Mesendoderm (in vitro differentiated cells): Measurements from ENCODE around the gene BRICD5.

ENCODE experiments used
- DNase-seq: peaks from one replicate; pipeline ENCODE4 v3.0.0; 2013
- H2AK5ac ChIP-seq: 2 replicates; pipeline ENCODE4 v1.6.1; 2013; ENCODE audit warnings: low read length, inconsistent platforms
- H2BK120ac ChIP-seq: 2 replicates; pipeline ENCODE4 v1.6.1; 2013; ENCODE audit warnings: low read depth, mild to moderate bottlenecking, low read length, moderate library complexity, mixed read lengths
- H2BK15ac ChIP-seq: replicated peaks from 2 replicates; pipeline ENCODE4 v1.6.1; 2013; ENCODE audit warnings: low read depth, mild to moderate bottlenecking, moderate library complexity
- H2BK5ac ChIP-seq: 2 replicates; pipeline ENCODE4 v1.6.1; 2013; ENCODE audit warnings: low read length, inconsistent platforms
- H3K18ac ChIP-seq: 2 replicates; pipeline ENCODE4 v1.6.1; 2013; ENCODE audit warnings: mild to moderate bottlenecking, low read length, mixed read lengths
- H3K23ac ChIP-seq: one replicate; pipeline ENCODE4 v1.6.1; 2013; ENCODE audit warnings: low read length
- H3K27ac ChIP-seq: 2 replicates; pipeline ENCODE4 v1.5.1; 2013; ENCODE audit warnings: low read depth, mild to moderate bottlenecking, inconsistent platforms, low read length, moderate library complexity
- H3K27me3 ChIP-seq: 2 replicates; pipeline ENCODE4 v1.6.1; 2013; ENCODE audit warnings: low read length, control low read depth, mild to moderate bottlenecking, inconsistent platforms; ENCODE audit not compliant: insufficient read depth, poor library complexity
- H3K36me3 ChIP-seq: 2 replicates; pipeline ENCODE4 v1.6.1; 2013; ENCODE audit warnings: low read length, inconsistent platforms; ENCODE audit not compliant: control insufficient read depth, insufficient read depth
- H3K4ac ChIP-seq: one replicate; pipeline ENCODE4 v1.6.1; 2013; ENCODE audit warnings: low read depth, mild to moderate bottlenecking, low read length, moderate library complexity
- H3K4me1 ChIP-seq: 2 replicates; pipeline ENCODE4 v1.6.1; 2013; ENCODE audit warnings: low read depth, low read length, inconsistent platforms; ENCODE audit not compliant: control insufficient read depth
- H3K4me2 ChIP-seq: 2 replicates; pipeline ENCODE4 v1.6.1; 2013; ENCODE audit warnings: low read length
- H3K4me3 ChIP-seq: 2 replicates; pipeline ENCODE4 v1.5.1; 2013; ENCODE audit warnings: mild to moderate bottlenecking, low read length
- H3K56ac ChIP-seq: one replicate; pipeline ENCODE4 v1.6.1; 2013; ENCODE audit warnings: low read length
- H3K79me1 ChIP-seq: 2 replicates; pipeline ENCODE4 v1.6.1; 2013; ENCODE audit warnings: low read length, inconsistent platforms
- H3K79me2 ChIP-seq: 2 replicates; pipeline ENCODE4 v1.6.1; 2013; ENCODE audit warnings: mild to moderate bottlenecking, low read length; ENCODE audit not compliant: control insufficient read depth, insufficient read depth
- H3K9ac ChIP-seq: 2 replicates; pipeline ENCODE4 v1.6.1; 2013; ENCODE audit warnings: low read length, inconsistent platforms
- H4K5ac ChIP-seq: one replicate; pipeline ENCODE4 v1.6.1; 2013; ENCODE audit warnings: low read length
- H4K8ac ChIP-seq: one replicate; pipeline ENCODE4 v1.6.1; 2013; ENCODE audit warnings: low read depth, mild to moderate bottlenecking, control low read depth, low read length, moderate library complexity
- WGBS: extraction: QIAGEN DNeasy Blood & Tissue Kit; methylation state at CpG from one replicate; pipeline ENCODE4 v1.1.7; 2013; ENCODE audit warnings: low lambda C conversion rate, missing lambda C conversion rate; ENCODE audit not compliant: insufficient coverage; ENCODE audit errors: extremely low coverage; 5-methylcytosine and 5-hydroxymethylcytosine counted together

Gene BRICD5

DNA sequence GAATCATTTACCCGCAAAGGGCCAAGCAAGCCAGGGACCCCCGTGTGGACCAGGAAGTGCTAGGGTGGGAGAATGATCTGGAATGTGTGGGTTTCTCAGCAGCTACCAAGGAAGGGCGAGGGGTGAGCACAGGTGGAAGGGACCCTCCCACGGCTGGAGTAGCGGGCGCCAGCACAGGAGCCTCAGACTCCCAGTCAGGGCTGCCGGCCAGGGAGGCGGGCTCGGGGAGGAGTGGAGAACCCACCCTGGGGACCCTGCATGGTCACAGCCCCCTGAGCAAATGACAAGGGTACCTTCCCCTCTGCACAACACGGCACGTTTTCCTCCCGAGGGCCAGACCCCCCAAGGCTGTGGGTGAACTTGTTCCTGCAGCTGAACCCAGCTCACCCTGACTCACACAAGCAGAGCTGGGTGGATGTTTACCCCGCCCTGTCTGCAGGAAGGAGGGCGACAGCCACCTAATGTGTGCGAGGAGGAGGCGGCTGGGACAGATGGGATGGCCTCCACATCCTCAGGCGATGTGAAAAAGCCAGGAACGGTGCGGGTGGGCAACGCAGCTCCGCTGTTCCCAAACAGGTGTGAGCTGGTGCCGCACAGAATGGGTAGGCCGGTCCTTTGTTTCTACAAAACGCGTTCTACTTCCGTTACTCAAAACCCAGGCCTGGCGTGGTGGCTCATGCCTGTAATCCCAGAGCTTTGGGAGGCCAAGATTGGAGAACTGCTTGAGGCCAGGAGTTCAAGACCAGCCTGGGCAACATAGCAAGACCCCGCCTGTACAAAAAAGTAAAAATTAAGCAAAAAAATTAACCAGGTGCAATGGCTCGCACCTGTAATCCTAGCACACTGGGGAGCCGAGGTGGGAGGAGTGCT, 34.5 kb upstream of the BRICD5 start:
- H4K8ac ChIP-seq = no peak overlapping the region
- no peak overlapping the region for H3K56ac ChIP-seq
- H4K5ac ChIP-seq = no peak overlapping the region
- no peak overlapping the region for H3K4me2 ChIP-seq
- no peak overlapping the region for H2BK15ac ChIP-seq
- H3K18ac ChIP-seq = no peak overlapping the region
- no peak overlapping the region for H3K9ac ChIP-seq
- H3K4me3 ChIP-seq = no peak overlapping the region
- H3K79me1 ChIP-seq = peaks cover 4% of the 10 kb centered on the region
- no peak overlapping the region for H3K27ac ChIP-seq
- no peak overlapping the region for H2BK120ac ChIP-seq
- no peak overlapping the region for H3K4ac ChIP-seq
- no peaks in the 10 kb centered on the region for H3K4me1 ChIP-seq
- H2BK5ac ChIP-seq = no peak overlapping the region
- peaks cover 5% of the 10 kb centered on the region for H3K79me2 ChIP-seq
- WGBS = no CpG with 5 or more reads among the region's 30 CpGs
- no peak overlapping the region for H3K23ac ChIP-seq
- no peak overlapping the region for H2AK5ac ChIP-seq
- H3K36me3 ChIP-seq = peaks cover 6% of the 10 kb centered on the region
- DNase-seq = no peak
- no peaks in the 10 kb centered on the region for H3K27me3 ChIP-seq

- Histone ChIP-seq H3K27ac (no peak overlapping the region), H2AK5ac (no peak overlapping the region), H4K5ac (no peak overlapping the region), H3K23ac (no peak overlapping the region), H2BK120ac (no peak overlapping the region), H3K18ac (no peak overlapping the region), H4K8ac (no peak overlapping the region), H3K79me2 (peaks cover 4% of the 10 kb centered on the region), H3K4ac (no peak overlapping the region), H3K4me2 (no peak overlapping the region), H2BK15ac (no peak overlapping the region), H3K4me3 (no peak overlapping the region), H2BK5ac (no peak overlapping the region), H3K4me1 (no peaks in the 10 kb centered on the region), H3K27me3 (no peaks in the 10 kb centered on the region), H3K79me1 (peaks cover 4% of the 10 kb centered on the region), H3K36me3 (peaks cover 6% of the 10 kb centered on the region), H3K9ac (no peak overlapping the region), H3K56ac (no peak overlapping the region)
- no CpG with 5 or more reads among the region's 17 CpGs for WGBS
- DNase-seq = peak; percentile 40
These were observed 33.6 kb upstream of the BRICD5 start for GRCh38 chr16:2244301-2244700.

DNA sequence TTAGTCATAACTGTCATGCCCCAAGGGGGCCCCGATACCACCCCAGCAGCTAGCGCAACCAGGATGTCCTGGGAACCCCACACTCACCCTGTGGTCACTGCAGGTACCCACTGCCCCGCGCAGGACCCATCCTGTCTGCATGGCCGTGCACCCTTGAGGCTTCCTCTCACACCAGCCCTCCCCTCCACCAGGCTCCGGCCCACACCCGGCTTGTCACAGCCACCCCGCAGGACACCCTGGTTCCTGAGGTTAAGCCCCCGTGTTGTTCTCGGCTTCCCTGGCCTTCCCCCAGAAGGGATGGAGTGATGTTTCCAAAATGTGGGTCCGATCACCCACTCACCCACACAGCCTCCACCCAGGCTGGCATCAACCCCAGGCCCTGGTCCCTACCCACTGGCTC, 33.1 kb upstream of the BRICD5 start:
- no peak overlapping the region for H2BK5ac ChIP-seq
- no peaks in the 10 kb centered on the region for H3K4me1 ChIP-seq
- peaks cover 2% of the 10 kb centered on the region for H3K79me2 ChIP-seq

DNA sequence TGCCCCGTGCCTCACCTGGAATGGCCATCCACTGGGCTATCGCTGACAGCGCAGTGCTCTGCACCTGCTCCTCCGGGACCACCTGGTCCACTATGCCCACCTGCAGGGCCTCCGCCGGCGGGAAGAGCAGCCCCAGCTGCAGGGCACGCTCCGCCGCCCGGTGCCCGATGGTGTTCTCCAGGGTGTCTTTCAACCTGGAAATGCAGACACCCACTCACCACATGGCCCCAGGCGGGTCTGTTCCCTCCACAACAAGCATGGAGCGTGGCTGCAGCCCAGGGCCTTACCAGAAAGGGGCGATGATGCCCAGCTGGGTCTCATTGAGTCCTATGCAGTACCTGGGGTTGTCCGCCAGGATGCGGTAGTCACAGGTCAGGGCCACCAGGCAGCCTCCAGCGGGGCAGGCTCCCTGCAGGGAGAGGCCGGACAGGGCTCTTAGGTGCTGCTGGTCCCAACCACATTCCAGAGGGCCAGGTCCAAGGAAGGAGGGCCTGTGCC, 32.4 kb upstream of the BRICD5 start:
- Histone ChIP-seq H3K18ac (no peak overlapping the region), H2BK120ac (no peak overlapping the region), H3K79me2 (no peaks in the 10 kb centered on the region), H2AK5ac (no peak overlapping the region), H3K9ac (no peak overlapping the region), H2BK15ac (no peak overlapping the region), H3K4ac (no peak overlapping the region), H4K8ac (no peak overlapping the region), H3K56ac (no peak overlapping the region), H3K4me1 (no peaks in the 10 kb centered on the region), H3K4me3 (no peak overlapping the region), H4K5ac (no peak overlapping the region), H3K79me1 (peaks cover 2% of the 10 kb centered on the region), H3K36me3 (peaks cover 6% of the 10 kb centered on the region), H3K23ac (no peak overlapping the region), H3K27ac (no peak overlapping the region), H2BK5ac (no peak overlapping the region), H3K27me3 (no peaks in the 10 kb centered on the region), H3K4me2 (no peak overlapping the region)
- no CpG with 5 or more reads among the region's 19 CpGs for WGBS
- peak; percentile 55 for DNase-seq

More for the DNA sequence above, 33.1 kb upstream of the BRICD5 start:
- Histone ChIP-seq H3K4ac (no peak overlapping the region), H3K56ac (no peak overlapping the region), H3K27ac (no peak overlapping the region), H2BK15ac (no peak overlapping the region), H3K18ac (no peak overlapping the region), H3K4me2 (no peak overlapping the region), H3K79me1 (peaks cover 4% of the 10 kb centered on the region), H4K5ac (no peak overlapping the region), H2AK5ac (no peak overlapping the region), H2BK120ac (no peak overlapping the region), H4K8ac (no peak overlapping the region), H3K9ac (no peak overlapping the region), H3K27me3 (no peaks in the 10 kb centered on the region), H3K36me3 (peaks cover 6% of the 10 kb centered on the region), H3K23ac (no peak overlapping the region), H3K4me3 (no peak overlapping the region)
- no peak for DNase-seq
- WGBS = no CpG with 5 or more reads among the region's 11 CpGs

DNA sequence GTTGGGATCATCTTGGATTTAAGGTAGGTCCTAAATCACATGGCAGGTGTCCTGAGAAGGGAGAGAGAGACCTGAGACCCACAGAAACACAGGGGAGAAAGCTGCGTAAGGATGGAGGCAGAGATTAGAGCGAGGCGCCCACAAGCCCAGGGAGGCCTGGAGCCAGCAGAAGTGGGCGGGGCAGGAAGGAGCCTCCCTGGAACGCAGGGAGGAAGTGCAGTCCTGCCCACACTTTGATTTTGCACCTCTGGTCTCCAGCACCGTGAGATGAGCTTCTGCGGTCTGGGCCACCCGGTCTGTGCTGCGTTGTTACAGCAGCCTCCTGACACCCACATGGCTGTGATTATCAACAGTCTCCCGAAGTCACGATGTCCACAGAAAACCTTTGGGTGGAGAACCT, 31.9 kb upstream of the BRICD5 start:
- H3K4ac ChIP-seq = no peak overlapping the region
- H3K9ac ChIP-seq = no peak overlapping the region
- H3K36me3 ChIP-seq = peaks cover 6% of the 10 kb centered on the region
- peaks cover 2% of the 10 kb centered on the region for H3K79me1 ChIP-seq
- no peak overlapping the region for H3K4me3 ChIP-seq
- no peaks in the 10 kb centered on the region for H3K79me2 ChIP-seq
- no CpG with 5 or more reads among the region's 11 CpGs for WGBS
- H2AK5ac ChIP-seq = no peak overlapping the region
- H3K4me2 ChIP-seq = no peak overlapping the region
- no peak overlapping the region for H3K56ac ChIP-seq
- no peak overlapping the region for H2BK15ac ChIP-seq
- H3K27ac ChIP-seq = no peak overlapping the region
- H3K4me1 ChIP-seq = no peaks in the 10 kb centered on the region
- no peak overlapping the region for H3K23ac ChIP-seq
- H2BK5ac ChIP-seq = no peak overlapping the region
- no peak overlapping the region for H4K8ac ChIP-seq
- H4K5ac ChIP-seq = no peak overlapping the region
- H3K18ac ChIP-seq = no peak overlapping the region
- no peaks in the 10 kb centered on the region for H3K27me3 ChIP-seq
- no peak overlapping the region for H2BK120ac ChIP-seq
- no peak for DNase-seq
